H1 (cell line): ENCODE results near the gene ANKFN1. TPM values are rescaled to one million over a fixed set of nuclear protein-coding genes. Genes with fewer than 3 reads are reported as not detected.
A peak's percentile ranks its signal among the peaks of the same experiment; 100 is the strongest.

ENCODE experiments used
- CTCF ChIA-PET: fragments of 300-600 bp; sonication (Branson Sonifier 250); formaldehyde crosslinking; loops from one replicate; lab custom pipeline; 2021; ENCODE audit not compliant: partially characterized antibody; lab: Charles Lee
- POLR2A ChIA-PET: fragments of 300-600 bp; sonication (Branson Sonifier 250); formaldehyde crosslinking; loops from one replicate; lab custom pipeline; 2021; ENCODE audit warnings: inconsistent platforms; ENCODE audit not compliant: partially characterized antibody; lab: Charles Lee
- DNase-seq, 2 experiments: peaks; one replicate each; pipeline versions ENCODE4 v3.0.0 to v3.0.0-alpha.2; 2010 to 2022; ENCODE audit warnings: low spot score in 2 of 2, low read depth in 1 of 2, mixed read lengths in 1 of 2
- FAIRE-seq: peaks from 2 replicates; lab custom pipeline; 2011; peaks lifted over from hg19 to GRCh38; lab: Jason Lieb, UNC
- H2AFZ ChIP-seq: 2 replicates; pipeline ENCODE4 v1.8.1; 2012; ENCODE audit warnings: low read length, inconsistent platforms
- H2AK5ac ChIP-seq: 2 replicates; pipeline ENCODE4 v1.6.1; 2013; ENCODE audit warnings: low read depth, low read length
- H2BK120ac ChIP-seq: replicated peaks from 2 replicates; pipeline ENCODE3; 2013; ENCODE audit warnings: low read depth, low read length, inconsistent platforms
- H2BK12ac ChIP-seq: 2 replicates; pipeline ENCODE4 v1.6.1; 2013; ENCODE audit warnings: low read depth, low read length
- H2BK15ac ChIP-seq: 2 replicates; pipeline ENCODE4 v1.6.1; 2013; ENCODE audit warnings: low read length
- H2BK20ac ChIP-seq: 2 replicates; pipeline ENCODE4 v1.6.1; 2013; ENCODE audit warnings: low read length
- H2BK5ac ChIP-seq: 2 replicates; pipeline ENCODE4 v1.6.1; 2013; ENCODE audit warnings: low read depth, low read length
- H3K14ac ChIP-seq: 2 replicates; pipeline ENCODE4 v1.6.1; 2013; ENCODE audit warnings: inconsistent platforms; ENCODE audit not compliant: insufficient read length
- H3K18ac ChIP-seq: 2 replicates; pipeline ENCODE4 v1.6.1; 2013; ENCODE audit warnings: low read length; ENCODE audit errors: extremely low read depth
- H3K23ac ChIP-seq: 2 replicates; pipeline ENCODE4 v1.6.1; 2013; ENCODE audit warnings: inconsistent platforms; ENCODE audit not compliant: insufficient read length
- H3K23me2 ChIP-seq: 2 replicates; pipeline ENCODE4 v1.6.1; 2013; ENCODE audit warnings: low read depth, low read length
- H3K27ac ChIP-seq: 2 replicates; pipeline ENCODE4 v1.6.1; 2011; ENCODE audit warnings: low read depth, low read length, inconsistent platforms
- H3K27me3 ChIP-seq, 4 experiments: replicated peaks in 1 of 4; 1 replicate in 1 of 4; 2 replicates in 3 of 4; pipeline versions ENCODE4 v1.6.1 to v1.8.1; 2011 to 2013; ENCODE audit warnings: low read length in 3 of 4, mild to moderate bottlenecking in 3 of 4, inconsistent platforms in 2 of 4, mixed read lengths in 2 of 4, moderate library complexity in 1 of 4; ENCODE audit not compliant: control insufficient read depth in 3 of 4, insufficient read depth in 3 of 4; ENCODE audit errors: extremely low read depth in 1 of 4
- H3K36me3 ChIP-seq, 4 experiments: 2 replicates each; pipeline versions ENCODE4 v1.6.1 to v1.8.1; 2011 to 2013; ENCODE audit warnings: mild to moderate bottlenecking in 4 of 4, low read length in 3 of 4, moderate library complexity in 2 of 4, control low read depth in 1 of 4, inconsistent platforms in 1 of 4; ENCODE audit not compliant: insufficient read depth in 4 of 4, control insufficient read depth in 2 of 4
- H3K4ac ChIP-seq: replicated peaks from 2 replicates; pipeline ENCODE3; 2013; ENCODE audit warnings: low read length, low read depth, mixed read lengths, inconsistent platforms; ENCODE audit not compliant: insufficient read length
- H3K4me1 ChIP-seq, 4 experiments: replicated peaks in 1 of 4; 1 replicate in 1 of 4; 2 replicates in 3 of 4; pipeline versions ENCODE4 v1.6.1 to v1.8.1; 2011 to 2013; ENCODE audit warnings: low read length in 3 of 4, inconsistent platforms in 2 of 4, mixed read lengths in 1 of 4; ENCODE audit not compliant: insufficient read depth in 4 of 4, control insufficient read depth in 3 of 4
- H3K4me2 ChIP-seq, 2 experiments: 2 replicates each; pipeline versions ENCODE4 v1.6.1 to v1.8.1; 2011 to 2013; ENCODE audit warnings: low read depth in 2 of 2, low read length in 2 of 2, control low read depth in 1 of 2, inconsistent platforms in 1 of 2, mild to moderate bottlenecking in 1 of 2; ENCODE audit not compliant: insufficient read depth in 1 of 2
- H3K4me3 ChIP-seq, 4 experiments: fragments of 200-600, 300-600 bp in 1 of 4; sonication (generic), shearing (Covaris generic), sonication (Bioruptor Twin) in 1 of 4; 2 replicates each; pipeline versions ENCODE4 v1.5.1 to v1.8.1; 2011 to 2016; ENCODE audit warnings: low read length in 4 of 4, low read depth in 3 of 4, control low read depth in 2 of 4, inconsistent platforms in 2 of 4, mild to moderate bottlenecking in 2 of 4, mixed read lengths in 1 of 4, moderate library complexity in 1 of 4; ENCODE audit not compliant: insufficient read depth in 2 of 4; ENCODE audit errors: extremely low read depth in 1 of 4
- H3K56ac ChIP-seq: replicated peaks from 2 replicates; pipeline ENCODE3; 2013; ENCODE audit warnings: low read depth, mild to moderate bottlenecking, mixed read lengths, low read length, inconsistent platforms; ENCODE audit not compliant: insufficient read length
- H3K79me1 ChIP-seq: 2 replicates; pipeline ENCODE4 v1.6.1; 2013; ENCODE audit warnings: low read depth, low read length, control low read depth
- H3K79me2 ChIP-seq, 2 experiments: 2 replicates each; pipeline versions ENCODE4 v1.6.1 to v1.8.1; 2012 to 2013; ENCODE audit warnings: low read length in 2 of 2, mild to moderate bottlenecking in 2 of 2, inconsistent platforms in 1 of 2; ENCODE audit not compliant: insufficient read depth in 2 of 2, control insufficient read depth in 1 of 2
- H3K9ac ChIP-seq, 4 experiments: replicated peaks in 1 of 4; 1 replicate in 1 of 4; 2 replicates in 3 of 4; pipeline versions ENCODE4 v1.6.1 to v1.8.1; 2011 to 2013; ENCODE audit warnings: low read depth in 3 of 4, low read length in 3 of 4, control low read depth in 2 of 4, mild to moderate bottlenecking in 2 of 4, moderate library complexity in 2 of 4, inconsistent platforms in 1 of 4; ENCODE audit errors: extremely low read depth in 1 of 4
- H3K9me3 ChIP-seq, 2 experiments: 2 replicates each; pipeline versions ENCODE4 v1.6.1 to v1.8.1; 2012 to 2013; ENCODE audit warnings: mild to moderate bottlenecking in 2 of 2, moderate library complexity in 2 of 2, control low read depth in 1 of 2, inconsistent platforms in 1 of 2, low read depth in 1 of 2, low read length in 1 of 2, mixed read lengths in 1 of 2; ENCODE audit not compliant: insufficient read depth in 2 of 2
- H4K20me1 ChIP-seq, 2 experiments: replicated peaks in 1 of 2; 2 replicates each; pipeline versions ENCODE3 to v1.8.1; 2011 to 2013; ENCODE audit warnings: inconsistent platforms in 2 of 2, low read length in 2 of 2, mild to moderate bottlenecking in 1 of 2; ENCODE audit not compliant: insufficient read depth in 2 of 2, control insufficient read depth in 1 of 2
- H4K5ac ChIP-seq: 2 replicates; pipeline ENCODE4 v1.6.1; 2013; ENCODE audit warnings: low read length, low read depth, mixed read lengths, inconsistent platforms; ENCODE audit not compliant: insufficient read length
- H4K8ac ChIP-seq: 2 replicates; pipeline ENCODE4 v1.8.0; 2013; ENCODE audit warnings: mild to moderate bottlenecking, moderate library complexity, low read length, inconsistent platforms; ENCODE audit not compliant: insufficient read depth; ENCODE audit errors: extremely low read depth
- H4K91ac ChIP-seq: replicated peaks from 2 replicates; pipeline ENCODE3; 2013; ENCODE audit warnings: low read length, mixed read lengths, inconsistent platforms; ENCODE audit not compliant: insufficient read length
- CEBPB ChIP-seq: IDR thresholded peaks from 2 replicates; pipeline ENCODE4 v1.6.1; 2012; ENCODE audit warnings: low read depth, low read length
- E2F6 ChIP-seq: IDR thresholded peaks from 2 replicates; pipeline ENCODE4 v1.6.1; 2012; ENCODE audit warnings: inconsistent platforms
- GABPA ChIP-seq: IDR thresholded peaks from 2 replicates; pipeline ENCODE4 v1.6.1; 2011; ENCODE audit warnings: mild to moderate bottlenecking, low read length, moderate library complexity, borderline replicate concordance; ENCODE audit not compliant: insufficient read depth
- JUN ChIP-seq: IDR thresholded peaks from 2 replicates; pipeline ENCODE4 v1.6.1; 2011; ENCODE audit warnings: low read depth, mild to moderate bottlenecking, improper control_type of control experiment, low read length
- JUND ChIP-seq: IDR thresholded peaks from 2 replicates; pipeline ENCODE4 v1.6.1; 2011; ENCODE audit warnings: mild to moderate bottlenecking, improper control_type of control experiment, low read length
- KDM4A ChIP-seq: IDR thresholded peaks from one replicate; pipeline ENCODE4 v1.7.1; 2012; ENCODE audit warnings: low read depth, mild to moderate bottlenecking, moderate library complexity, low read length, inconsistent platforms; ENCODE audit not compliant: severe bottlenecking
- PHF8 ChIP-seq: fragments of 200-600 bp; sonication (generic); conservative IDR thresholded peaks from 2 replicates; pipeline ENCODE4 v1.7.1; 2012; ENCODE audit warnings: low read depth, mild to moderate bottlenecking, inconsistent platforms, low read length, moderate library complexity
- RFX5 ChIP-seq: IDR thresholded peaks from 2 replicates; pipeline ENCODE4 v1.6.1; 2011; ENCODE audit warnings: low read depth, low read length, improper control_type of control experiment, borderline replicate concordance
- RXRA ChIP-seq: IDR thresholded peaks from 2 replicates; pipeline ENCODE4 v1.6.1; 2011; ENCODE audit warnings: low read depth, mild to moderate bottlenecking, low read length, moderate library complexity; ENCODE audit not compliant: insufficient read depth
- SIN3A ChIP-seq, 2 experiments: IDR thresholded peaks in 1 of 2; conservative IDR thresholded peaks in 1 of 2; 2 replicates each; pipeline ENCODE4 v1.6.1; 2011 to 2012; ENCODE audit warnings: low read length in 2 of 2, improper control_type of control experiment in 1 of 2, low read depth in 1 of 2, mild to moderate bottlenecking in 1 of 2
- SRF ChIP-seq: IDR thresholded peaks from 2 replicates; pipeline ENCODE4 v1.6.1; 2011; ENCODE audit warnings: mild to moderate bottlenecking, low read depth, low read length, moderate library complexity
- WGBS, 2 experiments: shearing (Covaris generic) in 1 of 2; methylation state at CpG; one replicate each; pipeline versions ENCODE4 v1.1.6 to v1.1.7; 2013 to 2015; ENCODE audit warnings: low lambda C conversion rate in 2 of 2, mixed read lengths in 2 of 2, inconsistent platforms in 1 of 2, low coverage in 1 of 2, missing lambda C conversion rate in 1 of 2; ENCODE audit not compliant: insufficient replicate concordance in 2 of 2, insufficient coverage in 1 of 2, insufficient read length in 1 of 2; ENCODE audit errors: extremely low coverage in 1 of 2, missing lambda C conversion rate in 1 of 2; 5-methylcytosine and 5-hydroxymethylcytosine counted together
- polyA plus RNA-seq, 7 experiments: library from polyadenylated mRNA; depleted of rRNA in 3 of 7; stranded (reverse) in 5 of 7; unstranded in 2 of 7; fragments of >200 nt in 5 of 7; fragments of 200-250 nt in 2 of 7; gene quantifications; 1 replicate in 5 of 7; 2 replicates in 1 of 7; 4 replicates in 1 of 7; pipeline versions ENCODE4 v1.2.1 to v1.2.3, GENCODE V29; 2011 to 2013; ENCODE audit warnings: missing spikeins in 2 of 7, mixed read lengths in 2 of 7
- total RNA-seq: library from RNA; stranded (reverse); fragmentation: NEBNext Ultra II Directional; extraction: Animal tissue kit (Norgen Biotek cat#: 25700); gene quantifications from 2 replicates; pipeline ENCODE4 v1.2.1, GENCODE V29; 2021

The ANKFN1 gene
- total and polyA plus RNA-seq, 2 of the 8 experiments (the other 6 are each of a cell fraction or from before 2014, with no cell fraction given), result not detected

GRCh38 chr17:56325313-56326000 lies 172.2 kb downstream of the ANKFN1 start:
- Histone ChIP-seq H3K27ac (no peak overlapping the region; the same call in 1 of the 2 replicates), H2BK15ac (no peak overlapping the region), H3K14ac (no peak overlapping the region), H4K5ac (no peak overlapping the region), H3K9ac (no peak overlapping the region), H3K4me3 (no peak overlapping the region), H2BK12ac (no peak overlapping the region), H2BK20ac (no peak overlapping the region), H3K23me2 (no peaks in the 10 kb centered on the region), H3K18ac (no peak overlapping the region), H3K4ac (no peak overlapping the region), H2BK5ac (no peak overlapping the region), H2BK120ac (no peak overlapping the region), H3K36me3 (no peaks in the 10 kb centered on the region), H3K4me1 (peaks cover 0 to 2% (median under 1%) of the 10 kb centered on the region in 4 experiments; a peak in 3 of 7 replicates), H4K8ac (peak overlapping the region; percentile 1; the same call in 1 of the 2 replicates), H3K79me2 (no peaks in the 10 kb centered on the region), H3K79me1 (no peaks in the 10 kb centered on the region), H3K4me2 (no peak overlapping the region), H3K27me3 (no peaks in the 10 kb centered on the region), H3K56ac (no peak overlapping the region), H2AK5ac (no peak overlapping the region), H4K91ac (no peak overlapping the region), H3K23ac (no peak overlapping the region), H2AFZ (no peak overlapping the region), H4K20me1 (no peaks in the 10 kb centered on the region), H3K9me3 (no peaks in the 10 kb centered on the region)
- DNase-seq (no peak), FAIRE-seq (no peak)
- ChIA-PET POLR2A (interaction anchor here (0.6 kb wide), 1 partner anchor 204 kb away, joined by 3 read pairs; no protein-coding TSS in a partner anchor), CTCF (interaction anchor here (0.5 to 1.2 kb wide), 7 partner anchors 62 to 555 kb away, joined by 3 to 5 read pairs (median 3); no protein-coding TSS in a partner anchor)
- WGBS, 2 experiments, result 86% methylated on average over 13 of the region's 13 CpGs; no CpG with 5 or more reads in 1 of the 2 experiments
- no peak for TF ChIP-seq JUN
- TF ChIP-seq SRF, result no peak
- no peak for TF ChIP-seq PHF8
- TF ChIP-seq KDM4A, result no peak
- TF ChIP-seq SIN3A (conservative IDR thresholded peaks at IDR 0.05 in 1 of 2, IDR thresholded peaks at IDR 0.05 in 1 of 2; ENCODE audit: low read depth in 1 of 2, low read length in 2 of 2), result no peak
- no peak for TF ChIP-seq CEBPB
- TF ChIP-seq E2F6, result no peak
- TF ChIP-seq RXRA, result no peak
- TF ChIP-seq JUND, result no peak
- no peak for TF ChIP-seq RFX5
- TF ChIP-seq GABPA, result no peak
